C4-2B (cell line): ENCODE results near the gene ICE2.

Source experiments
- H3K27ac ChIP-seq: fragments of 450-650 bp; 2 replicates; pipeline ENCODE4 v1.5.1; 2017
- CTCF ChIP-seq: fragments of 450-650 bp; conservative IDR thresholded peaks from 2 replicates; pipeline ENCODE4 v1.5.1; 2017; ENCODE audit warnings: mild to moderate bottlenecking
- ZFX ChIP-seq: fragments of 450-650 bp; IDR thresholded peaks from 2 replicates; pipeline ENCODE4 v1.6.1; 2017

The ICE2 gene

GRCh38 chr15:60479361-60480110, 594 bp upstream of the ICE2 start:
- no peak for TF ChIP-seq ZFX
- no peak for TF ChIP-seq CTCF
- H3K27ac ChIP-seq: peak overlapping the region; percentile 89

GRCh38 chr15:60477916-60478565, 901 bp downstream of the ICE2 start:
- H3K27ac ChIP-seq: peak overlapping the region; percentile 89
- TF ChIP-seq CTCF (no peak), ZFX (no peak)

GRCh38 chr15:60477164-60477563, 1.8 kb downstream of the ICE2 start:
- TF ChIP-seq ZFX (no peak), CTCF (no peak)
- no peak overlapping the region for H3K27ac ChIP-seq

DNA sequence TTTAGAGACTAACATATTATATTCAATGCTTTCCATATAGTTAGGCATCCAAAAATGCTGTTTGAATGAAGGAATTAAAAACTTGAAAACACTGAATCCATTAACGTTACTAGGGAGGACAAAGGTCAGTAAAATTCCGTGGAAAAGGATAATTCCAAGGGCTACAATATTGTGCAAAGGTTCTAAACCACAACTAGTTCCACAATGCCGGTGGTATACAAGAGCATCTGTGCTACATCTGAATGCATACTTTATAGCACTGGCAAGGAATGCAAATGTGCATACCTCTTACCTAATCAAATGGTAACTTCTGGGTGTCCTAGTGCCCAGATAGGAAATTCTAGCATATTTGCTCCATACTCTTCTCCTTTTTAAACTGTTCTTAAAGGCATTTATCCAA, 2.2 kb downstream of the ICE2 start:
- TF ChIP-seq CTCF (no peak), ZFX (no peak)
- H3K27ac ChIP-seq: no peak overlapping the region

DNA sequence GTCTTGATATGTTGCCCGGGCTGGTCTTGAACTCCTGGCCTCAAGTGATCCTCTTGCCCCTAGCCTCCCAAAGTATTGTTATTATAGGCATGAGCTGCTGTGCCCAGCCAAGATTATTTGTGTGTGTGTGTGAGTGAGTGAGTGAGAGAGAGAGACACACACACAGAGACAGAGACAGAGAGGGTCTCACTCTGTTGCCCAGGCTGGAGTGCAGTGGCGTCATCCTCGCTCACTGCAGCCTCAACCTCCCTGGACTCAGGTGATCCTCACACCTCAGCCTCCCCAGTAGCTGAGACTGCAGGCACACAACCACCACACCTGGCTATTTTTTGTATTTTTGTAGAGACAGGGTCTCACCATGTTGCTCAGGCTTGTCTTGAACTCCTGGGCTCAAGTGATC, 5.8 kb downstream of the ICE2 start:
- no peak overlapping the region for H3K27ac ChIP-seq
- no peak for TF ChIP-seq ZFX
- no peak for TF ChIP-seq CTCF

DNA sequence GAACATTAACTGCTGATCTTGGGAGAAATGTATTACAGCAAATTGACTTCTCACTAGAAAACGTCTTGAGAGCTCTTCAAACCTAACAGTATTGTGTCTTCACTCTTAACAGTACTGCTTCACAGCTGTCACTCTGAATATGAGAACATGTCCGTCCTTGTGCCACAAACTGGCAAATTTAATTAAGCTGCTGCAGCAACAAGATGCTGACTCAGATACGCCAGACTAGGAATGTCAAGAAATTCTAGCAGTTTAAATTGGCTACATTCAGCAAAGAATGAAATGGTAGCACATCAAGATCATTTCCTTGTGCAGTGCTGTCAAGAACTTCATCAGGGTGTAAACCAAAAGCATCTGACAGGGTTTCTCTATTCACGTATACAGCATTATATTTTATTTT, 7.6 kb downstream of the ICE2 start:
- no peak overlapping the region for H3K27ac ChIP-seq
- TF ChIP-seq CTCF (no peak), ZFX (no peak)

- no peak overlapping the region for H3K27ac ChIP-seq
These were observed 8.9 kb downstream of the ICE2 start for GRCh38 chr15:60469893-60470641.

More at GRCh38 chr15:60469893-60470641, 8.9 kb downstream of the ICE2 start:
- TF ChIP-seq ZFX: no peak
- TF ChIP-seq CTCF: no peak
